Endothelial cell of umbilical vein (primary cell): ENCODE data around the gene UFSP2. TPM values are rescaled to one million over a fixed set of nuclear protein-coding genes. Genes with fewer than 3 reads are reported as not detected.

Source experiments
- BruUV-seq: library from RNA; stranded (reverse); fragments of 400-500 nt; replicated peaks from 2 replicates; lab custom pipeline; 2021; lab: Mats Ljungman, UMichigan
- CTCF ChIA-PET: fragments of 300-600, 350-600 bp; sonication (Branson Sonifier 250); formaldehyde crosslinking; loops from one replicate; lab custom pipeline; 2021; ENCODE audit warnings: antibody characterized with exemption, inconsistent platforms; lab: Charles Lee
- POLR2A ChIA-PET: fragments of 300-600, 350-600 bp; sonication (Branson Sonifier 250); formaldehyde crosslinking; loops from one replicate; lab custom pipeline; 2021; ENCODE audit warnings: antibody characterized with exemption, inconsistent platforms; lab: Charles Lee
- DNase-seq: peaks from one replicate; pipeline ENCODE4 v3.0.0-alpha.2; 2011; ENCODE audit warnings: low read depth, low spot score
- FAIRE-seq: peaks from 2 replicates; lab custom pipeline; 2011; peaks lifted over from hg19 to GRCh38; lab: Jason Lieb, UNC
- H2AFZ ChIP-seq: 2 replicates; pipeline ENCODE4 v1.6.0; 2012; ENCODE audit warnings: low read depth, low read length, control low read depth, inconsistent platforms
- H3K27ac ChIP-seq: 2 replicates; pipeline ENCODE4 v1.5.1; 2011; ENCODE audit warnings: low read depth, mild to moderate bottlenecking, control low read depth, low read length, moderate library complexity; ENCODE audit not compliant: insufficient read depth
- H3K27me3 ChIP-seq, 2 experiments: 2 replicates each; pipeline versions ENCODE4 v1.6.0 to v1.6.1; 2011; ENCODE audit warnings: low read length in 2 of 2, mixed read lengths in 1 of 2; ENCODE audit not compliant: control insufficient read depth in 2 of 2, insufficient read depth in 2 of 2
- H3K36me3 ChIP-seq, 2 experiments: 2 replicates in 1 of 2; 3 replicates in 1 of 2; pipeline ENCODE4 v1.5.1; 2011; ENCODE audit warnings: low read length in 2 of 2, mild to moderate bottlenecking in 1 of 2, moderate library complexity in 1 of 2; ENCODE audit not compliant: control insufficient read depth in 2 of 2, insufficient read depth in 2 of 2; ENCODE audit errors: extremely low read depth in 1 of 2
- H3K4me1 ChIP-seq: 3 replicates; pipeline ENCODE4 v1.5.1; 2011; ENCODE audit warnings: mild to moderate bottlenecking, low read length; ENCODE audit not compliant: control insufficient read depth, insufficient read depth; ENCODE audit errors: extremely low read depth
- H3K4me2 ChIP-seq: 2 replicates; pipeline ENCODE4 v1.6.1; 2011; ENCODE audit warnings: low read length, control low read depth, mixed read lengths; ENCODE audit not compliant: insufficient read depth
- H3K4me3 ChIP-seq, 3 experiments: fragments of 200-600 bp in 1 of 3; sonication (generic), shearing (Covaris generic) in 1 of 3; replicated peaks in 1 of 3; 2 replicates each; pipeline ENCODE4 v1.5.1; 2011 to 2016; ENCODE audit warnings: control low read depth in 3 of 3, low read length in 3 of 3, mild to moderate bottlenecking in 2 of 3, inconsistent platforms in 1 of 3, low read depth in 1 of 3, moderate library complexity in 1 of 3; ENCODE audit not compliant: insufficient read depth in 1 of 3
- H3K79me2 ChIP-seq: 2 replicates; pipeline ENCODE4 v1.6.0; 2012; ENCODE audit warnings: low read length, inconsistent platforms; ENCODE audit not compliant: control insufficient read depth, insufficient read depth
- H3K9ac ChIP-seq: replicated peaks from 2 replicates; pipeline ENCODE3; 2011; ENCODE audit warnings: low read length, control low read depth; ENCODE audit not compliant: insufficient read depth; ENCODE audit errors: extremely low read depth
- H3K9me1 ChIP-seq: replicated peaks from 3 replicates; pipeline ENCODE4 v1.6.0; 2011; ENCODE audit warnings: mild to moderate bottlenecking, low read length; ENCODE audit not compliant: control insufficient read depth, insufficient read depth; ENCODE audit errors: extremely low read depth
- H3K9me3 ChIP-seq: replicated peaks from 2 replicates; pipeline ENCODE4 v1.5.1; 2012; ENCODE audit warnings: low read length, inconsistent platforms; ENCODE audit not compliant: control insufficient read depth, insufficient read depth
- H4K20me1 ChIP-seq: replicated peaks from 2 replicates; pipeline ENCODE3; 2011; ENCODE audit warnings: mild to moderate bottlenecking, low read length; ENCODE audit not compliant: control insufficient read depth, insufficient read depth; ENCODE audit errors: extremely low read depth
- CTCF ChIP-seq, 2 donors: IDR thresholded peaks; 1 replicate in 1 of 2; 2 replicates in 1 of 2; pipeline ENCODE4 v1.5.1; 2011; ENCODE audit warnings: low read length in 2 of 2, mild to moderate bottlenecking in 2 of 2, moderate library complexity in 2 of 2, control low read depth in 1 of 2, inconsistent platforms in 1 of 2, low read depth in 1 of 2; ENCODE audit not compliant: insufficient read depth in 1 of 2; ENCODE audit errors: extremely low read depth in 1 of 2
- EZH2 ChIP-seq: IDR thresholded peaks from 2 replicates; pipeline ENCODE4 v1.6.1; 2012; ENCODE audit warnings: borderline replicate concordance, low read depth, mild to moderate bottlenecking, moderate library complexity, low read length, inconsistent platforms; ENCODE audit not compliant: severe bottlenecking
- FOS ChIP-seq: IDR thresholded peaks from 2 replicates; pipeline ENCODE4 v1.6.1; 2011; ENCODE audit warnings: mild to moderate bottlenecking, low read length, moderate library complexity, borderline replicate concordance; ENCODE audit not compliant: insufficient read depth
- GATA2 ChIP-seq: IDR thresholded peaks from 2 replicates; pipeline ENCODE4 v1.7.0; 2011; ENCODE audit warnings: low read depth, mild to moderate bottlenecking, moderate library complexity, mixed read lengths, low read length; ENCODE audit not compliant: insufficient read length, insufficient read depth
- JUN ChIP-seq: IDR thresholded peaks from 2 replicates; pipeline ENCODE4 v1.6.1; 2011; ENCODE audit warnings: borderline replicate concordance, low read depth; ENCODE audit not compliant: insufficient read length, insufficient read depth
- MAX ChIP-seq: IDR thresholded peaks from 2 replicates; pipeline ENCODE4 v1.6.1; 2011; ENCODE audit not compliant: insufficient read depth, insufficient read length
- MYC ChIP-seq: IDR thresholded peaks from one replicate; pipeline ENCODE4 v1.6.1; 2011; ENCODE audit warnings: mild to moderate bottlenecking, low read depth, low read length
- POLR2A ChIP-seq: IDR thresholded peaks from 2 replicates; pipeline ENCODE4 v1.6.1; 2012; ENCODE audit warnings: low read depth, mild to moderate bottlenecking, control low read depth, low read length
- POLR2AphosphoS5 ChIP-seq: IDR thresholded peaks from 2 replicates; pipeline ENCODE4 v1.6.1; 2012; ENCODE audit warnings: low read depth, mild to moderate bottlenecking, control low read depth, low read length, moderate library complexity; ENCODE audit not compliant: insufficient read depth
- dilution Hi-C: fragments of 300-500 bp; cut with MboI; formaldehyde crosslinking; loops from one replicate; pipeline ENCODE4 v1.15.0; 2019; ENCODE audit warnings: low sequenced_read_pairs; ENCODE audit not compliant: extremely low pct_ligation_motif_present
- intact Hi-C: fragments of 100-400 bp; cut with micrococcal nuclease; formaldehyde crosslinking; loops from one replicate; pipeline ENCODE4 v1.10.0; 2022
- polyA plus RNA-seq, 4 experiments: library from polyadenylated mRNA; depleted of rRNA in 3 of 4; stranded (reverse) in 3 of 4; unstranded in 1 of 4; fragments of >200 nt; gene quantifications; 2 replicates each; pipeline versions ENCODE4 v1.2.1 to v1.2.3, GENCODE V29; 2011 to 2012; ENCODE audit warnings: missing spikeins in 1 of 4
- total RNA-seq: library from RNA; stranded (reverse); gene quantifications from 2 replicates; pipeline ENCODE4 v1.2.3, GENCODE V29; 2021

Gene UFSP2
- total and polyA plus RNA-seq, 2 donors (not counting 3 experiments of a cell fraction or from before 2014, with no cell fraction given): 25.2 to 26.7 TPM

- H3K4me2 ChIP-seq: peak overlapping the region; percentile 62
- ChIA-PET CTCF (interaction anchor here (0.6 to 2.0 kb wide), 10 partner anchors 8 to 626 kb away, joined by 3 to 10 read pairs (median 4); partner anchors contain the start of genes ANKRD37 and UFSP2), POLR2A (interaction anchor here (1.2 kb wide), 1 partner anchor 14 kb away, joined by 4 read pairs; no protein-coding TSS in a partner anchor)
- no peaks in the 10 kb centered on the region for H3K9me3 ChIP-seq
- DNase-seq (peak; percentile 44), FAIRE-seq (no peak)
- no peaks in the 10 kb centered on the region for H4K20me1 ChIP-seq
- intact Hi-C loops (loop anchor here (1.0 to 5.0 kb wide), 3 partner anchors 16 to 210 kb away; partner anchors contain the start of genes ANKRD37 and CFAP97), dilution Hi-C loops (no loop called here)
- peak overlapping the region; percentile 44 for H2AFZ ChIP-seq
- peak overlapping the region; percentile 87 for H3K27ac ChIP-seq
- BruUV-seq: no TSS peak
- peak overlapping the region; percentile 54 for H3K9ac ChIP-seq
- peaks cover 21% of the 10 kb centered on the region for H3K4me1 ChIP-seq
- no peaks in the 10 kb centered on the region for H3K36me3 ChIP-seq
- no peaks in the 10 kb centered on the region for H3K27me3 ChIP-seq
- no peaks in the 10 kb centered on the region for H3K79me2 ChIP-seq
- H3K4me3 ChIP-seq: peak overlapping the region in 1 of 3 experiments; percentile 19
- TF ChIP-seq FOS (no peak), MYC (no peak), MAX (no peak), GATA2 (no peak), JUN (no peak), EZH2 (no peak), POLR2A (no peak), CTCF (IDR thresholded peaks at IDR 0.05; ENCODE audit: extremely low read depth in 1 of 2, insufficient read depth in 1 of 2, low read depth in 1 of 2, low read length in 2 of 2) (no peak), POLR2AphosphoS5 (no peak)
- H3K9me1 ChIP-seq: no peaks in the 10 kb centered on the region
Observed at GRCh38 chr4:185411849-185412248, 13.9 kb downstream of the UFSP2 start.
